GM21619 (cell line): ENCODE measurements around the gene PLSCR4.
"Not testable (repeated sequence)": the region's sequence is repeated elsewhere in the genome, so short reads cannot be mapped to it uniquely, and the experiment has no call there.

Source experiments
- ATAC-seq: cut with Tn5 transposase; IDR thresholded peaks from one replicate; pipeline ENCODE4 v1.9.1; 2021; ENCODE audit not compliant: unreplicated experiment

Gene PLSCR4

DNA sequence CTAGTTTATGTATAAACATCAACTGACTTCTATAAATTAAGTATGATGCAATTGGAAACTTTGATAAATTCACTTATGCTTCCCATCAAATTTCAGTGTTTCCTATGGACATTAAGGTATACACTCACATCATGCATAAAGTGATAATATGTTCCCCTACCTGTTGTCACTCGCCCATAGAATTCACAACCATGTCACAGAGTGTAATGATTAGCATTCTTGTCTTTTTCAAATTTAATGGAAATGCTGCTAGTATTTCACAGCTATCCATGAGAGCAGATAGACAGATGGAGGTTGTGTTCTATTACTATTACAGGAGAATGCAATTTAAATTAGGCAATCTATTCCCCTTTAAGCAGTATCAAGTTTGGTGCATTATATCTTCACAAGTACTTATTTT, 984 bp downstream of the PLSCR4 start:
- no peak for ATAC-seq

- ATAC-seq = no peak
Measured at GRCh38 chr3:146247911-146248310, 3.0 kb downstream of the PLSCR4 start.

GRCh38 chr3:146246526-146246925, 4.4 kb downstream of the PLSCR4 start:
- ATAC-seq = no peak

GRCh38 chr3:146243559-146243958, 7.3 kb downstream of the PLSCR4 start:
- no peak for ATAC-seq

DNA sequence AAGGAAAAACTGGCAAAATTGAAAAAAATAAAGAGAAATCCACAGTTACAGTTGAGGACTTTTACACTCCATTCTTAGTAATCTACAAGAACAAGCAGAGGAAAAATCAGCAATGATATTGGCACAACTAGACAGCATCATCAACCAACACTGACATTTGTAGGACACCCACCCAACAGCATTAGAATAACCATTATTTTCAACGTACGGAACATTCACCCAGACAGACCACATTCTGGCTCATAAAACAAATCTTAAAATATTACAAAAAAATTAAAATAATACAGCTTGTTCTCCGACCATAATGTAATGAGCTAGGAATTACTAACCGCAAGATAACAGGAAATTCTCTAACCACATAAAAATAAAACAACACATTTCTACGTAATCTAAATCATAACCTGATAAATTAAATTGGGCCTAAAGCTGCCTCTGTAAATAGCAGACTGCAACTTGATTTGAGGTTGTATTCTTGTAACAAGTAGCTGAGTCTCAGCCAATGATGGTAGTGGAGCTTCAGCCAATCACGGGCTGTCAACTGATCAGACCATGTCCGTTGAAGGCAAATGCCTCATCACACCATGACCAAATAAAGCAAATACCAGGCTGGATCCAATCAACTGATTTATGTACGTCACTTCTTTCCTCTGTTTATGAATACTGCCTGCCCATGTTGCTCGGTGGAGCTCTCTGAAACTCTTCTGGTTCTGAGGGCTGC, 9.2 kb downstream of the PLSCR4 start:
- no peak for ATAC-seq

GRCh38 chr3:146233487-146233886, 17.4 kb downstream of the PLSCR4 start:
- no peak for ATAC-seq

- ATAC-seq = no peak
Measured at GRCh38 chr3:146227486-146227885, 23.4 kb downstream of the PLSCR4 start.

DNA sequence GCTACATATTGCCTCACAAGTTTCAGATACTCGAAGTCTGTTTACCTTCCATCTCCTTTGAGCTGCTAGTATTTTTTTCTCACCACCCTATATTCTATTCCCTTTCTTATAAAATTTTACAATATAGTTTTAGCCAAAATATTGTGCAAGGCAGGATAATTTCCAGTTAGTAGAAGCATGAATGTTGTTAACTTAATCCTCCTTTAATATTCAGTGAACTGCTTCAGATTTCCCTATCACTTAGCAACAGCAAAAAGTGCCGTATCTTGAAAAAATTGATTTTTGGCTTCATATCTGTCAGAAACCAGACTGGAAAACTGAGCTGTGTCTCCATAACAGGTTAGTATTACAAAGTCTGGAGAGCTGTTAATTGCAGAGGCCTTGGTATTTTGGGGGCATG, 24.0 kb downstream of the PLSCR4 start:
- ATAC-seq = no peak

GRCh38 chr3:146225458-146225857, 25.4 kb downstream of the PLSCR4 start:
- ATAC-seq = not testable (repeated sequence)

DNA sequence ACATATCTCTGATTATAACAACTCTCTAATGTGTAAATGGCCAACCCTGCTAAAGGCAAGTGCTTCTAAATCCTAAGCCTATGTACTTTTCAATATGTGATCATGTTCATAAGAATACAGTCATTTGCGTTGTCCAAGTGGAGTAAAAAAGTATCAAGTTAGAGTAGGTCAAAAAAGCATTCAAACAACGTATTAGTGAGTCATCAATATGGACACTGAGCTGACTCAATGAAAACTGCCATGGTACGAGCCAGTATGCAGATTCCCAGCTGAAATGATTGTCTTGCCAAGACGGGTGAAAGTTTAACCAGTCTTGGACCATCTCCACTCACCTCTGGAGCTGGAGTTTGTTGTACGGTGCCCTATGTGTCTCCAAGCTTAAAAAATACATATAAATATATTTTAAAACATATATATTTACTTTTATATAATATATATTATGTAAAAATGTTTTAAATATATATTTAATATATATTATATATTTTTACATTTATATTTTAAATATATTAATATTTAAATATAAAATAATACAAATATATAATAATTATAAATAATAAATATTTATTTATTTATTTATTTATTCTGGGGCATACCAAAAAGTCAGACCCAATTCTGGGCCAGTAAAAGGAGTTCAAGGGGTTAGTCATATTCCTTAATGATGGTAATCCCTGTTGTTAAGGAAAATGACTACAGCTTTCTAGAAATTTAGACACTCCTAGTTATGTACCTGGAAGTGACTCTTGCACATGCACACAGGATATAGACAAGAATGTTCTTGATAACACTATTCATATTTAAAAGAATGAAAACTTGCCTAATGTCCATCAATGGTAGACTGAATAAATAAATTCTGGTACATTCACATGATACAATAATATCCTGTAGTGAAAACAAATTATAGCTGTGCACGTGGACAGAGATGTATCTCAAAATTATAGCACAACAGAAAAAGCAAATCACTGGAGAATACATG, 27.2 kb downstream of the PLSCR4 start:
- no peak for ATAC-seq

GRCh38 chr3:146222204-146223046, 28.5 kb downstream of the PLSCR4 start:
- no peak for ATAC-seq

- no peak for ATAC-seq
Measured at GRCh38 chr3:146221276-146221675, 29.6 kb downstream of the PLSCR4 start.

GRCh38 chr3:146218880-146219866, 31.7 kb downstream of the PLSCR4 start:
- no peak for ATAC-seq

GRCh38 chr3:146217324-146217723, 33.6 kb downstream of the PLSCR4 start:
- ATAC-seq = no peak

GRCh38 chr3:146214493-146214892, 36.4 kb downstream of the PLSCR4 start:
- no peak for ATAC-seq

DNA sequence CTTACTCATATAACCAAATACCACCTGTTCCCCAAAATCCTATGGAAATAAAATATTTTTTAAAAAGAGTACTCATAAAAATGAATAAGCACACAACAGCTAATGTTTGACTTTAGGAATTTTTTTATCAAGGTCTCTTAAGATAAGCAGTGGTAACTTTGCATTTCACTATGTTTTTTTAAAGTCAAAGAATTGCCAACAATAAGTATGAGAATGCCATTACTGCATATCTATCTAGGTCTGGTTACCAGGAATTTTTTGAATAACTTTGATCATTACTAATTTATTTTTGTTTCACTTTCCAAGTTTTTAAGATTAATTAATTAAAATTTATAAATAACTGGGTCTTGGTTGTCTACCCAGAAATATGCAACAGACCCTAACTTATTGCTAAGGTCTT, 41.5 kb downstream of the PLSCR4 start:
- no peak for ATAC-seq

GRCh38 chr3:146203776-146204175, 47.1 kb downstream of the PLSCR4 start:
- no peak for ATAC-seq

DNA sequence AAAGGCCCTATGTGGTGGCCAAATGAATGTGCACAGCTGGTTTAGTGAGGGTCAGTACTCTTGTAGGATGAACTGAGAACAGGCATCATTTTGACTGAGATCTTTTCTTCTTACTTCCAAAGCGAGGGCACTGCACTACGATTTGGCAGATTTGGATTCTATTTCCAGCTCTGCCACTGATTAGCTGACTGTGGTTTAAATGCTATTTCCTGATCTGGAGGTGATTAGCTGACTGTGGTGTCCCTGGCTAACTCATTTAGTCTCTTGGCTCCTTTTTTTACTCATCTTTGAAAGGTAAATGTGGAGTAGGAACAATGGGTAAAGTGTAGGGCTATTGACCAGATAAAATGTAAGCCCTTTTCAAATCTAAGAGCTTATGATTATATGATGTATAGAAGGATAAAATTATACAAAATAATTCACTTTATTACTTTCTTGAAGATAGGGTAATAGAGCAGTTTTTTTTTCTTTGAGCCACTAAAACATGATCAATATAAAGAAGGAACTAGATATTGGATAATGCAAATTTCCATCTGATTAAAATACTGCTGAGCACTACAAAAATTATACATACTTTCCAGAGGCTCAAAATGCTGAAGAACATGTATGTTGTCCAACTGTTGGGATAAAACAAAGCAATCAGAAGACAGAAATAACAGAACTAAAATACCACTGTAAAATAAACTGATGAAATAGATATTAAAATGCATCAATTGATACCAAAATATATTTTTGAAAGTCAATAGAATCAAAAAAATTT, 50.3 kb downstream of the PLSCR4 start:
- ATAC-seq = no peak

DNA sequence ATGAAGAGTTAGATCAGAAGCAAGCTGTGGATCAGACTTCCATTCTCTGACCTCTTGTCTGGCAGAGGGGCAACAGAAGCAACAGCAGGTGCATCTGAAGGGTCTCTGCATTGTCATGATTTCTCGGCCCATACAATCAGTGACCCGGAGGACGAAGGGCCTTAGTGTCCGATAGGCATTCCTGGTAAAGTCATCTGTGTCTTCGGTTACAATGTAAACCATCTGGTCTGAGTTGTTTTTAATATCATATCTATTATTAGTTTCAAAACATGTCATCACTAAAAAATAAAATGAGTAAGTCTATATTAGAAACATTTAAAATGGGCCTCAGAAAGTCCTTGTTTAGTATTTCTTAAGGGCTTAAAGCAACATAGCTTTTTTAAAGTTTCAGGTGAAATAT, 51.1 kb downstream of the PLSCR4 start:
- ATAC-seq = no peak
